GM21737 (cell line): ENCODE results near the gene ASB4.
A peak's percentile ranks its signal among the peaks of the same experiment; 100 is the strongest.
"Not testable (repeated sequence)": the region's sequence is repeated elsewhere in the genome, so short reads cannot be mapped to it uniquely, and the experiment has no call there.

Experiments
- ATAC-seq: cut with Tn5 transposase; IDR thresholded peaks from one replicate; pipeline ENCODE4 v1.9.1; 2021; ENCODE audit warnings: mild to moderate bottlenecking, moderate library complexity; ENCODE audit not compliant: unreplicated experiment

ASB4 gene

GRCh38 chr7:95485391-95486123, at the start of gene ASB4:
Gene ASB4, plus strand, starts transcription at chr7:95485943. Its CDS starts 29 bp downstream, at chr7:95485972.
- ATAC-seq: no peak

- no peak for ATAC-seq
These were observed 49.3 kb upstream of the ASB4 start for GRCh38 chr7:95436407-95436806.

- ATAC-seq: no peak
These were observed 45.2 kb upstream of the ASB4 start for GRCh38 chr7:95440394-95441038.

- no peak for ATAC-seq
These were observed 44.5 kb upstream of the ASB4 start for GRCh38 chr7:95441042-95441823.

- ATAC-seq: no peak
These were observed 40.9 kb upstream of the ASB4 start for GRCh38 chr7:95444796-95445195.

GRCh38 chr7:95446618-95447017, 39.1 kb upstream of the ASB4 start:
- ATAC-seq: no peak

- peak; percentile 79 for ATAC-seq
These were observed 31.2 kb upstream of the ASB4 start for GRCh38 chr7:95454438-95455045.

GRCh38 chr7:95457947-95458346, 27.8 kb upstream of the ASB4 start:
- ATAC-seq: no peak

GRCh38 chr7:95460653-95461052, 25.1 kb upstream of the ASB4 start:
- ATAC-seq: not testable (repeated sequence)

- no peak for ATAC-seq
These were observed 17.7 kb upstream of the ASB4 start for GRCh38 chr7:95467912-95468607.

GRCh38 chr7:95469187-95469586, 16.6 kb upstream of the ASB4 start:
- no peak for ATAC-seq

GRCh38 chr7:95469848-95470247, 15.9 kb upstream of the ASB4 start:
- no peak for ATAC-seq

GRCh38 chr7:95470452-95470851, 15.3 kb upstream of the ASB4 start:
- peak; percentile 93 for ATAC-seq

GRCh38 chr7:95471071-95471470, 14.7 kb upstream of the ASB4 start:
- ATAC-seq: no peak

GRCh38 chr7:95472581-95473161, 13.1 kb upstream of the ASB4 start:
- ATAC-seq: no peak

GRCh38 chr7:95473276-95473985, 12.3 kb upstream of the ASB4 start:
- no peak for ATAC-seq

GRCh38 chr7:95476072-95476847, 9.5 kb upstream of the ASB4 start:
- ATAC-seq: no peak

GRCh38 chr7:95476904-95477594, 8.7 kb upstream of the ASB4 start:
- peak; percentile 57 for ATAC-seq
